ENCODE data around the gene TRAM2.

GRCh38 chr6:52512199-52512598 lies 64.7 kb downstream of the TRAM2 start:
- TF ChIP-seq, protein P1, sequence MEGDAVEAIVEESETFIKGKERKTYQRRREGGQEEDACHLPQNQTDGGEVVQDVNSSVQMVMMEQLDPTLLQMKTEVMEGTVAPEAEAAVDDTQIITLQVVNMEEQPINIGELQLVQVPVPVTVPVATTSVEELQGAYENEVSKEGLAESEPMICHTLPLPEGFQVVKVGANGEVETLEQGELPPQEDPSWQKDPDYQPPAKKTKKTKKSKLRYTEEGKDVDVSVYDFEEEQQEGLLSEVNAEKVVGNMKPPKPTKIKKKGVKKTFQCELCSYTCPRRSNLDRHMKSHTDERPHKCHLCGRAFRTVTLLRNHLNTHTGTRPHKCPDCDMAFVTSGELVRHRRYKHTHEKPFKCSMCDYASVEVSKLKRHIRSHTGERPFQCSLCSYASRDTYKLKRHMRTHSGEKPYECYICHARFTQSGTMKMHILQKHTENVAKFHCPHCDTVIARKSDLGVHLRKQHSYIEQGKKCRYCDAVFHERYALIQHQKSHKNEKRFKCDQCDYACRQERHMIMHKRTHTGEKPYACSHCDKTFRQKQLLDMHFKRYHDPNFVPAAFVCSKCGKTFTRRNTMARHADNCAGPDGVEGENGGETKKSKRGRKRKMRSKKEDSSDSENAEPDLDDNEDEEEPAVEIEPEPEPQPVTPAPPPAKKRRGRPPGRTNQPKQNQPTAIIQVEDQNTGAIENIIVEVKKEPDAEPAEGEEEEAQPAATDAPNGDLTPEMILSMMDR (IDR thresholded peaks at IDR 0.05; ENCODE audit: insufficient read depth, low read length, poor library complexity, severe bottlenecking): no peak
- TF ChIP-seq EZH2phosphoT487 (conservative IDR thresholded peaks at IDR 0.05; ENCODE audit: low read length): no peak
